Measurements from ENCODE around the gene CFAP43.

CFAP43 gene

DNA sequence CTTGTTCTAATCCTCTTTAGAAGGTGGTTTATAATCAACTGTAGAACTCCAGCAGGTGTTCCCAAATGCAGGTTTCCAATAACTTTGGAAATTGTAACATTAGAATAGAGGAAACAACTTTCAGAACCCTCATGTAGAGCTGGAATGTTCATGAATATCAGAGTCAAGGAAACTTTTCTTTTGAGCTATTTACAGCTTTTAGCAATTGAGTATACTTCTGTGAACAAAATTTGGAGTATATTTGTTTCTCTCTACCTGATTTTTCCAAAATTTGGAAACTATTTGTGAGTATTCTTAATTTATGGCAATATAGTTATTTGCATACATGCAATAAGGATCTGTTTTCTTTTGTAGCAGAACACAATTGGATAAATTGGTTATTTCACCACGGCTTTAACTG, 2.8 kb upstream of the CFAP43 start:
- no peak overlapping the region for H2AK5ac ChIP-seq (ENCODE audit: low read length)
- no peak overlapping the region for H2BK12ac ChIP-seq (ENCODE audit: low read length)
- H3K14ac ChIP-seq (ENCODE audit: low read length) = no peak overlapping the region
- H2BK5ac ChIP-seq (ENCODE audit: low read depth, low read length, poor library complexity) = no peak overlapping the region
- no peaks in the 10 kb centered on the region for H3K36me3 ChIP-seq (ENCODE audit: control insufficient read depth in 1 of 2, insufficient read depth in 2 of 2, low read length in 2 of 2)
- no peak overlapping the region for H3K4ac ChIP-seq (ENCODE audit: low read depth, low read length)
- H3K4me2 ChIP-seq (ENCODE audit: low read length) = no peak overlapping the region
- no CpG with 5 or more reads among the region's 1 CpG for WGBS (ENCODE audit: extremely low coverage, insufficient coverage, insufficient read length)
- H4K12ac ChIP-seq (ENCODE audit: low read depth, low read length) = no peak overlapping the region
- no peak overlapping the region for H3K18ac ChIP-seq (ENCODE audit: low read length)
- no peaks in the 10 kb centered on the region for H3K27me3 ChIP-seq (ENCODE audit: insufficient read depth, low read length)
- no peaks in the 10 kb centered on the region for H3K9me3 ChIP-seq (ENCODE audit: insufficient read depth, low read depth, low read length)
- no peak for DNase-seq
- no peak overlapping the region for H2BK120ac ChIP-seq (ENCODE audit: insufficient read depth, low read length, poor library complexity)
- H3K27ac ChIP-seq (ENCODE audit: low read depth, low read length) = no peak overlapping the region
- H4K8ac ChIP-seq (ENCODE audit: low read depth, low read length) = no peak overlapping the region
- no peak overlapping the region for H3K4me3 ChIP-seq (ENCODE audit: low read depth, low read length)
- peaks cover 0 to 2% of the 10 kb centered on the region in 2 experiments for H3K4me1 ChIP-seq (ENCODE audit: control insufficient read depth in 1 of 2, insufficient read depth in 2 of 2, low read length in 2 of 2)
- no peak overlapping the region for H2AFZ ChIP-seq (ENCODE audit: insufficient read depth, low read length, poor library complexity)
- no peaks in the 10 kb centered on the region for H3K79me1 ChIP-seq (ENCODE audit: low read length)
- no peak overlapping the region for H3K23ac ChIP-seq (ENCODE audit: low read length)
- no peaks in the 10 kb centered on the region for H3K79me2 ChIP-seq (ENCODE audit: control insufficient read depth, insufficient read depth, low read length, poor library complexity)
- H3K9ac ChIP-seq (ENCODE audit: low read length) = no peak overlapping the region
- H4K91ac ChIP-seq (ENCODE audit: low read depth, low read length) = no peak overlapping the region

DNA sequence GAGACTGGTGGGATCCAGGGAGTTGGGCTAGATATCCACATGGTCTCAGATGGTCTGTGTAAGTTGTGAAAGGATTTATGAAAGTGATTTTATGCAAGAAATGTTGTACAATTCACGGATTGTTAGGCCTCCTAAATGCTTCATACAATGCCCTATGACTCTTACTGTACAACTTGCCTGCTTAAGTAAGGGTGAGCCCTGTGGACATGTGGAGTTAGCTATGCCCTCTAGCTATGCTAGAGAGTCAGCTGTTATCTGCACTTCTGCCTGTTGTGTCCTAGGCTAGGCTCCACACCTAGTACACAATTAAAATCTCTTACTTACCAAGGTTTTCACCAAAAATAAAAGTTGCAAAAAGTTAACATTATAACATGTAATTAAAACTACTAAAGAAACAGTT, 1.7 kb upstream of the CFAP43 start:
- no peak overlapping the region for H3K4ac ChIP-seq (ENCODE audit: low read depth, low read length)
- H2BK5ac ChIP-seq (ENCODE audit: low read depth, low read length, poor library complexity) = no peak overlapping the region
- H4K91ac ChIP-seq (ENCODE audit: low read depth, low read length) = no peak overlapping the region
- H3K79me2 ChIP-seq (ENCODE audit: control insufficient read depth, insufficient read depth, low read length, poor library complexity) = no peaks in the 10 kb centered on the region
- H3K79me1 ChIP-seq (ENCODE audit: low read length) = no peaks in the 10 kb centered on the region
- H3K14ac ChIP-seq (ENCODE audit: low read length) = no peak overlapping the region
- H4K8ac ChIP-seq (ENCODE audit: low read depth, low read length) = no peak overlapping the region
- H2AK5ac ChIP-seq (ENCODE audit: low read length) = no peak overlapping the region
- no peaks in the 10 kb centered on the region for H3K27me3 ChIP-seq (ENCODE audit: insufficient read depth, low read length)
- H4K12ac ChIP-seq (ENCODE audit: low read depth, low read length) = no peak overlapping the region
- no peak overlapping the region for H3K23ac ChIP-seq (ENCODE audit: low read length)
- H3K4me2 ChIP-seq (ENCODE audit: low read length) = no peak overlapping the region
- no peak overlapping the region for H2AFZ ChIP-seq (ENCODE audit: insufficient read depth, low read length, poor library complexity)
- DNase-seq = peak in 1 of 2 donors; percentile 5
- no peaks in the 10 kb centered on the region for H3K36me3 ChIP-seq (ENCODE audit: control insufficient read depth in 1 of 2, insufficient read depth in 2 of 2, low read length in 2 of 2)
- H3K4me3 ChIP-seq (ENCODE audit: low read depth, low read length) = no peak overlapping the region
- peaks cover 0 to 2% of the 10 kb centered on the region in 2 experiments for H3K4me1 ChIP-seq (ENCODE audit: control insufficient read depth in 1 of 2, insufficient read depth in 2 of 2, low read length in 2 of 2)
- H2BK120ac ChIP-seq (ENCODE audit: insufficient read depth, low read length, poor library complexity) = no peak overlapping the region
- H3K18ac ChIP-seq (ENCODE audit: low read length) = no peak overlapping the region
- no CpG with 5 or more reads among the region's 1 CpG for WGBS (ENCODE audit: extremely low coverage, insufficient coverage, insufficient read length)
- no peaks in the 10 kb centered on the region for H3K9me3 ChIP-seq (ENCODE audit: insufficient read depth, low read depth, low read length)
- H2BK12ac ChIP-seq (ENCODE audit: low read length) = no peak overlapping the region
- H3K27ac ChIP-seq (ENCODE audit: low read depth, low read length) = no peak overlapping the region
- no peak overlapping the region for H3K9ac ChIP-seq (ENCODE audit: low read length)

- Histone ChIP-seq H3K4me3 (ENCODE audit: low read depth, low read length) (peak overlapping the region; percentile 67), H2AK5ac (ENCODE audit: low read length) (no peak overlapping the region), H4K12ac (ENCODE audit: low read depth, low read length) (no peak overlapping the region), H3K9me3 (ENCODE audit: insufficient read depth, low read depth, low read length) (no peaks in the 10 kb centered on the region), H3K79me1 (ENCODE audit: low read length) (no peaks in the 10 kb centered on the region), H3K27ac (ENCODE audit: low read depth, low read length) (no peak overlapping the region), H4K91ac (ENCODE audit: low read depth, low read length) (no peak overlapping the region), H3K4ac (ENCODE audit: low read depth, low read length) (no peak overlapping the region), H3K4me2 (ENCODE audit: low read length) (peak overlapping the region; percentile 85), H4K8ac (ENCODE audit: low read depth, low read length) (no peak overlapping the region), H3K79me2 (ENCODE audit: control insufficient read depth, insufficient read depth, low read length, poor library complexity) (no peaks in the 10 kb centered on the region), H3K27me3 (ENCODE audit: insufficient read depth, low read length) (no peaks in the 10 kb centered on the region), H2BK5ac (ENCODE audit: low read depth, low read length, poor library complexity) (no peak overlapping the region), H3K9ac (ENCODE audit: low read length) (no peak overlapping the region), H2BK12ac (ENCODE audit: low read length) (no peak overlapping the region), H3K23ac (ENCODE audit: low read length) (no peak overlapping the region), H2BK120ac (ENCODE audit: insufficient read depth, low read length, poor library complexity) (no peak overlapping the region), H3K14ac (ENCODE audit: low read length) (no peak overlapping the region), H2AFZ (ENCODE audit: insufficient read depth, low read length, poor library complexity) (peak overlapping the region; percentile 67), H3K4me1 (ENCODE audit: control insufficient read depth in 1 of 2, insufficient read depth in 2 of 2, low read length in 2 of 2) (peaks cover 0 to 2% of the 10 kb centered on the region in 2 experiments), H3K18ac (ENCODE audit: low read length) (no peak overlapping the region), H3K36me3 (ENCODE audit: control insufficient read depth in 1 of 2, insufficient read depth in 2 of 2, low read length in 2 of 2) (no peaks in the 10 kb centered on the region)
- DNase-seq = peak; percentile 79 to 88
- WGBS (ENCODE audit: extremely low coverage, insufficient coverage, insufficient read length) = no CpG with 5 or more reads among the region's 20 CpGs
Measured at GRCh38 chr10:104232613-104233102, 494 bp upstream of the CFAP43 start.

DNA sequence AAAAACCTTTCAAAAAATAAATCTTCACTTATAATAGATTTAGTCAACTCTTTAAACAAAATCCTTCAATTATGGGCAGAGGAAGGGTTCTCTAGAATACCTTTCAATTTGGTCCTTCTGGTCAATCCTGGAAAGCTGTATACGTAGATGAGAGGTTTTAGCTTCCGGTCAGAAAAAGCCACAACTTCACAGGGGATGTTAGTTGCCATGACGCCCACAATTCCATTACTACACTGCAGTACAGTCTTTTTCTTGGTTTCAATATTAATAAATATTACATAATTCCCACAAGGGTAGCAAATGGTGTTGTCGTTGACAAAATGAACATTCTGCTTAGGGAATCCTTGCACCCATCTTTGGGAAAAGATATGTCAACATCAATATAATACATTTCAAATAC, 1.7 kb downstream of the CFAP43 start:
- Histone ChIP-seq H3K27me3 (ENCODE audit: insufficient read depth, low read length) (no peaks in the 10 kb centered on the region), H3K18ac (ENCODE audit: low read length) (no peak overlapping the region), H4K8ac (ENCODE audit: low read depth, low read length) (no peak overlapping the region), H4K12ac (ENCODE audit: low read depth, low read length) (no peak overlapping the region), H2BK120ac (ENCODE audit: insufficient read depth, low read length, poor library complexity) (no peak overlapping the region), H3K23ac (ENCODE audit: low read length) (no peak overlapping the region), H3K4me1 (ENCODE audit: control insufficient read depth in 1 of 2, insufficient read depth in 2 of 2, low read length in 2 of 2) (peaks cover 0 to 2% of the 10 kb centered on the region in 2 experiments), H3K79me1 (ENCODE audit: low read length) (no peaks in the 10 kb centered on the region), H3K27ac (ENCODE audit: low read depth, low read length) (no peak overlapping the region), H3K79me2 (ENCODE audit: control insufficient read depth, insufficient read depth, low read length, poor library complexity) (no peaks in the 10 kb centered on the region), H3K4me3 (ENCODE audit: low read depth, low read length) (no peak overlapping the region), H3K4me2 (ENCODE audit: low read length) (no peak overlapping the region), H2AFZ (ENCODE audit: insufficient read depth, low read length, poor library complexity) (no peak overlapping the region), H3K14ac (ENCODE audit: low read length) (no peak overlapping the region), H2BK5ac (ENCODE audit: low read depth, low read length, poor library complexity) (no peak overlapping the region), H4K91ac (ENCODE audit: low read depth, low read length) (no peak overlapping the region), H3K9me3 (ENCODE audit: insufficient read depth, low read depth, low read length) (no peaks in the 10 kb centered on the region), H3K36me3 (ENCODE audit: control insufficient read depth in 1 of 2, insufficient read depth in 2 of 2, low read length in 2 of 2) (no peaks in the 10 kb centered on the region), H2BK12ac (ENCODE audit: low read length) (no peak overlapping the region), H2AK5ac (ENCODE audit: low read length) (no peak overlapping the region), H3K9ac (ENCODE audit: low read length) (no peak overlapping the region), H3K4ac (ENCODE audit: low read depth, low read length) (no peak overlapping the region)
- WGBS (ENCODE audit: extremely low coverage, insufficient coverage, insufficient read length) = no CpG with 5 or more reads among the region's 4 CpGs
- no peak for DNase-seq

Measured in trophoblast cell (in vitro differentiated cells and primary cell).